Measurements from ENCODE around the gene ERMP1. TPM values are rescaled to one million over a fixed set of nuclear protein-coding genes. Genes with fewer than 3 reads are reported as not detected.
"Not testable (repeated sequence)": the region's sequence is repeated elsewhere in the genome, so short reads cannot be mapped to it uniquely, and the experiment has no call there.

Gene ERMP1
- total RNA-seq, 6 experiments from 2014 or later = 5.1 to 7.5 (median 6.8) TPM

GRCh38 chr9:5786370-5787127 lies 46.4 kb downstream of the ERMP1 start:
- H3K36me3 Mint-ChIP-seq (ENCODE audit: low read depth) = peaks cover 31% of the 10 kb centered on the region
- no peak for DNase-seq
- peak overlapping the region; percentile 18; the same call in 1 of the 2 replicates for H3K27ac Mint-ChIP-seq

GRCh38 chr9:5784526-5785315 lies 48.2 kb downstream of the ERMP1 start:
- Mint-ChIP-seq H3K9me3 (peaks cover 30% of the 10 kb centered on the region), H3K27me3 (ENCODE audit: insufficient read depth) (peaks cover 12% of the 10 kb centered on the region), H3K4me3 (no peak overlapping the region), H3K36me3 (ENCODE audit: low read depth) (peaks cover 49% of the 10 kb centered on the region), H3K4me1 (ENCODE audit: low read depth) (peaks cover 44% of the 10 kb centered on the region), H3K27ac (peak overlapping the region; percentile 43)
- DNase-seq = peak; percentile 24
- no peak for TF ChIP-seq CTCF (IDR thresholded peaks at IDR 0.05)

More at GRCh38 chr9:5786370-5787127, 46.4 kb downstream of the ERMP1 start:
- TF ChIP-seq CTCF (IDR thresholded peaks at IDR 0.05) = no peak
- Mint-ChIP-seq H3K4me1 (ENCODE audit: low read depth) (peaks cover 49% of the 10 kb centered on the region), H3K4me3 (no peak overlapping the region), H3K27me3 (ENCODE audit: insufficient read depth) (no peaks in the 10 kb centered on the region), H3K9me3 (peaks cover 18% of the 10 kb centered on the region)

GRCh38 chr9:5783982-5784381 lies 48.9 kb downstream of the ERMP1 start:
- Mint-ChIP-seq H3K27me3 (ENCODE audit: insufficient read depth) (peaks cover 12% of the 10 kb centered on the region), H3K4me3 (no peak overlapping the region), H3K36me3 (ENCODE audit: low read depth) (peaks cover 55% of the 10 kb centered on the region), H3K27ac (peak overlapping the region; percentile 43), H3K9me3 (peaks cover 31% of the 10 kb centered on the region), H3K4me1 (ENCODE audit: low read depth) (peaks cover 43% of the 10 kb centered on the region)
- no peak for TF ChIP-seq CTCF (IDR thresholded peaks at IDR 0.05)
- DNase-seq = no peak

GRCh38 chr9:5783420-5783819 lies 49.5 kb downstream of the ERMP1 start:
- DNase-seq, H3K4me3 Mint-ChIP-seq: not testable (repeated sequence)
- Mint-ChIP-seq H3K27me3 (ENCODE audit: insufficient read depth) (peaks cover 12% of the 10 kb centered on the region), H3K36me3 (ENCODE audit: low read depth) (peaks cover 56% of the 10 kb centered on the region), H3K4me1 (ENCODE audit: low read depth) (peaks cover 43% of the 10 kb centered on the region), H3K27ac (peak overlapping the region; percentile 38; the same call in 1 of the 2 replicates), H3K9me3 (peaks cover 37% of the 10 kb centered on the region)

GRCh38 chr9:5779705-5780218 lies 53.2 kb downstream of the ERMP1 start:
- DNase-seq, H3K27ac Mint-ChIP-seq, H3K4me3 Mint-ChIP-seq: not testable (repeated sequence)
- Mint-ChIP-seq H3K27me3 (ENCODE audit: insufficient read depth) (peaks cover 15% of the 10 kb centered on the region), H3K4me1 (ENCODE audit: low read depth) (peaks cover 23% of the 10 kb centered on the region), H3K36me3 (ENCODE audit: low read depth) (peaks cover 75% of the 10 kb centered on the region), H3K9me3 (peaks cover 40% of the 10 kb centered on the region)

GRCh38 chr9:5778805-5779204 lies 54.1 kb downstream of the ERMP1 start:
- Mint-ChIP-seq H3K27ac (no peak overlapping the region), H3K4me1 (ENCODE audit: low read depth) (peaks cover 17% of the 10 kb centered on the region), H3K36me3 (ENCODE audit: low read depth) (peaks cover 78% of the 10 kb centered on the region), H3K9me3 (peaks cover 40% of the 10 kb centered on the region), H3K27me3 (ENCODE audit: insufficient read depth) (peaks cover 15% of the 10 kb centered on the region), H3K4me3 (no peak overlapping the region)
- TF ChIP-seq CTCF (IDR thresholded peaks at IDR 0.05) = no peak
- no peak for DNase-seq

Measured in HFFc6 (cell line).